ENCODE data around the gene KIF5A. TPM values are rescaled to one million over a fixed set of nuclear protein-coding genes. Genes with fewer than 3 reads are reported as not detected.
A peak's percentile ranks its signal among the peaks of the same experiment; 100 is the strongest.

Gene KIF5A
- total and polyA plus RNA-seq, 2 of the 13 experiments (the other 11 are each of a cell fraction or from before 2014, with no cell fraction given): 1.6 to 11.9 TPM

- no peak for TF ChIP-seq ZNF569 (CRISPR knock-in tag; IDR thresholded peaks at IDR 0.05; ENCODE audit: borderline replicate concordance)
- no peak for TF ChIP-seq FIP1L1 (IDR thresholded peaks at IDR 0.05; ENCODE audit: borderline replicate concordance, insufficient read depth, low read depth, low read length)
- TF ChIP-seq ZNF143 (CRISPR knock-in tag; IDR thresholded peaks at IDR 0.05): no peak
- TF ChIP-seq, protein P1, sequence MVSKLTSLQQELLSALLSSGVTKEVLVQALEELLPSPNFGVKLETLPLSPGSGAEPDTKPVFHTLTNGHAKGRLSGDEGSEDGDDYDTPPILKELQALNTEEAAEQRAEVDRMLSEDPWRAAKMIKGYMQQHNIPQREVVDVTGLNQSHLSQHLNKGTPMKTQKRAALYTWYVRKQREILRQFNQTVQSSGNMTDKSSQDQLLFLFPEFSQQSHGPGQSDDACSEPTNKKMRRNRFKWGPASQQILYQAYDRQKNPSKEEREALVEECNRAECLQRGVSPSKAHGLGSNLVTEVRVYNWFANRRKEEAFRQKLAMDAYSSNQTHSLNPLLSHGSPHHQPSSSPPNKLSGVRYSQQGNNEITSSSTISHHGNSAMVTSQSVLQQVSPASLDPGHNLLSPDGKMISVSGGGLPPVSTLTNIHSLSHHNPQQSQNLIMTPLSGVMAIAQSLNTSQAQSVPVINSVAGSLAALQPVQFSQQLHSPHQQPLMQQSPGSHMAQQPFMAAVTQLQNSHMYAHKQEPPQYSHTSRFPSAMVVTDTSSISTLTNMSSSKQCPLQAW (CRISPR knock-in tag; IDR thresholded peaks at IDR 0.05): no peak; the same call in 1 of the 2 replicates
- TF ChIP-seq ZNF18 (CRISPR knock-in tag; IDR thresholded peaks at IDR 0.05; ENCODE audit: insufficient replicate concordance): no peak
- no peak for TF ChIP-seq KAT7 (CRISPR knock-in tag; IDR thresholded peaks at IDR 0.05; ENCODE audit: borderline replicate concordance)
- no peak for TF ChIP-seq SSRP1 (CRISPR knock-in tag; IDR thresholded peaks at IDR 0.05)
- peak; percentile 25; the same call in 1 of the 2 replicates for TF ChIP-seq RCOR2 (CRISPR knock-in tag; IDR thresholded peaks at IDR 0.05)
- no peak for TF ChIP-seq CHD4 (IDR thresholded peaks at IDR 0.05; ENCODE audit: borderline replicate concordance, low read length)
- peak; percentile 77 for TF ChIP-seq ASH2L (IDR thresholded peaks at IDR 0.05; ENCODE audit: insufficient read length, low read depth, low read length)
- no peak for TF ChIP-seq NR3C1 (CRISPR knock-in tag; IDR thresholded peaks at IDR 0.05)
- TF ChIP-seq ZFP37 (CRISPR knock-in tag; IDR thresholded peaks at IDR 0.05; ENCODE audit: borderline replicate concordance): no peak
- TF ChIP-seq ZNF7 (CRISPR knock-in tag; IDR thresholded peaks at IDR 0.05): no peak
- TF ChIP-seq CHD2 (IDR thresholded peaks at IDR 0.05; ENCODE audit: low read depth, low read length): peak; percentile 98
- TF ChIP-seq BHLHE40 (IDR thresholded peaks at IDR 0.05; ENCODE audit: low read length): no peak
- TF ChIP-seq ZNF746 (CRISPR knock-in tag; IDR thresholded peaks at IDR 0.05): no peak
- peak; percentile 25; the same call in 1 of the 2 replicates for TF ChIP-seq SIN3B (IDR thresholded peaks at IDR 0.05; ENCODE audit: low read length)
- TF ChIP-seq, protein P2, sequence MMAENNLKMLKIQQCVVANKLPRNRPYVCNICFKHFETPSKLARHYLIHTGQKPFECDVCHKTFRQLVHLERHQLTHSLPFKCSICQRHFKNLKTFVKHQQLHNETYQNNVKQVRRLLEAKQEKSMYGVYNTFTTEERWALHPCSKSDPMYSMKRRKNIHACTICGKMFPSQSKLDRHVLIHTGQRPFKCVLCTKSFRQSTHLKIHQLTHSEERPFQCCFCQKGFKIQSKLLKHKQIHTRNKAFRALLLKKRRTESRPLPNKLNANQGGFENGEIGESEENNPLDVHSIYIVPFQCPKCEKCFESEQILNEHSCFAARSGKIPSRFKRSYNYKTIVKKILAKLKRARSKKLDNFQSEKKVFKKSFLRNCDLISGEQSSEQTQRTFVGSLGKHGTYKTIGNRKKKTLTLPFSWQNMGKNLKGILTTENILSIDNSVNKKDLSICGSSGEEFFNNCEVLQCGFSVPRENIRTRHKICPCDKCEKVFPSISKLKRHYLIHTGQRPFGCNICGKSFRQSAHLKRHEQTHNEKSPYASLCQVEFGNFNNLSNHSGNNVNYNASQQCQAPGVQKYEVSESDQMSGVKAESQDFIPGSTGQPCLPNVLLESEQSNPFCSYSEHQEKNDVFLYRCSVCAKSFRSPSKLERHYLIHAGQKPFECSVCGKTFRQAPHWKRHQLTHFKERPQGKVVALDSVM (CRISPR knock-in tag; IDR thresholded peaks at IDR 0.05): no peak
- no peak for TF ChIP-seq MYC (CRISPR knock-in tag; IDR thresholded peaks at IDR 0.05; ENCODE audit: borderline replicate concordance)
- no peak for TF ChIP-seq TERF1 (CRISPR knock-in tag; IDR thresholded peaks at IDR 0.05)
- 0 out of 2 replicates have a peak, but pooled peaks have one; percentile 54 for TF ChIP-seq ZNF230 (CRISPR knock-in tag; IDR thresholded peaks at IDR 0.05)
- TF ChIP-seq ZNF44 (CRISPR knock-in tag; IDR thresholded peaks at IDR 0.05): no peak
- TF ChIP-seq ZBTB1 (CRISPR knock-in tag; IDR thresholded peaks at IDR 0.05; ENCODE audit: borderline replicate concordance): no peak
- peak; percentile 77 for TF ChIP-seq PHF8 (CRISPR knock-in tag; IDR thresholded peaks at IDR 0.05)
Observed at GRCh38 chr12:57546438-57547287, 3.2 kb upstream of the KIF5A start, which contains the start of gene DCTN2 (continued).
